GM19455 (cell line): ENCODE results near the gene DUSP28.

Source experiments
- ATAC-seq: cut with Tn5 transposase; IDR thresholded peaks from one replicate; pipeline ENCODE4 v1.9.1; 2021; ENCODE audit not compliant: unreplicated experiment

The DUSP28 gene

GRCh38 chr2:240597419-240598181 is 37.4 kb downstream of the DUSP28 start:
- no peak for ATAC-seq

- ATAC-seq = no peak
Measured at GRCh38 chr2:240598311-240598911, 38.3 kb downstream of the DUSP28 start.

- ATAC-seq = no peak
Measured at GRCh38 chr2:240599141-240599583, 39.0 kb downstream of the DUSP28 start.

GRCh38 chr2:240600451-240600961 is 40.3 kb downstream of the DUSP28 start:
- ATAC-seq = no peak

- ATAC-seq = no peak
Measured at GRCh38 chr2:240601061-240601830, 41.1 kb downstream of the DUSP28 start.

- ATAC-seq = no peak
Measured at GRCh38 chr2:240601831-240602160, 41.6 kb downstream of the DUSP28 start.

- ATAC-seq = no peak
Measured at GRCh38 chr2:240602266-240603050, 42.3 kb downstream of the DUSP28 start.

GRCh38 chr2:240603081-240603835 is 43.1 kb downstream of the DUSP28 start:
- ATAC-seq = no peak

- no peak for ATAC-seq
Measured at GRCh38 chr2:240603846-240604245, 43.7 kb downstream of the DUSP28 start.

- no peak for ATAC-seq
Measured at GRCh38 chr2:240604291-240604938, 44.3 kb downstream of the DUSP28 start.

- no peak for ATAC-seq
Measured at GRCh38 chr2:240604939-240605716, 45.0 kb downstream of the DUSP28 start.

GRCh38 chr2:240605867-240606743 is 45.9 kb downstream of the DUSP28 start:
- no peak for ATAC-seq

GRCh38 chr2:240611601-240612210 is 51.5 kb downstream of the DUSP28 start:
- ATAC-seq = no peak
